HepG2 (cell line): ENCODE data around the gene IST1. TPM values are rescaled to one million over a fixed set of nuclear protein-coding genes. Genes with fewer than 3 reads are reported as not detected.

Source experiments
- GZF1 ChIP-seq: sonication (generic); formaldehyde crosslinking; IDR thresholded peaks from 2 replicates; pipeline ENCODE4 v1.5.1; 2020; ENCODE audit warnings: mild to moderate bottlenecking, missing genetic modification reagents
- HIC2 ChIP-seq: sonication (generic); formaldehyde crosslinking; IDR thresholded peaks from 2 replicates; pipeline ENCODE4 v1.9.0; 2022; ENCODE audit warnings: low read depth, missing genetic modification reagents
- MLXIP ChIP-seq: sonication (generic); formaldehyde crosslinking; IDR thresholded peaks from 2 replicates; pipeline ENCODE4 v1.9.0; 2021; ENCODE audit warnings: missing genetic modification reagents, borderline replicate concordance
- RERE ChIP-seq: IDR thresholded peaks from 2 replicates; pipeline ENCODE4 v1.6.1; 2016; ENCODE audit warnings: low read depth, missing genetic modification reagents, missing compliant biosample characterization
- SAFB2 ChIP-seq: sonication (generic); formaldehyde crosslinking; IDR thresholded peaks from 2 replicates; pipeline ENCODE4 v1.5.1; 2020; ENCODE audit warnings: missing genetic modification reagents, low read depth, mild to moderate bottlenecking, borderline replicate concordance
- STAT6 ChIP-seq: sonication (generic); formaldehyde crosslinking; IDR thresholded peaks from 2 replicates; pipeline ENCODE4 v1.4.0; 2020; ENCODE audit warnings: missing genetic modification reagents, mild to moderate bottlenecking, borderline replicate concordance
- ZNF280B ChIP-seq: sonication (generic); formaldehyde crosslinking; IDR thresholded peaks from 2 replicates; pipeline ENCODE4 v1.5.0; 2020; ENCODE audit warnings: missing genetic modification reagents, mild to moderate bottlenecking, borderline replicate concordance
- ZNF574 ChIP-seq: sonication (generic); formaldehyde crosslinking; IDR thresholded peaks from 2 replicates; pipeline ENCODE4 v1.4.0; 2020; ENCODE audit warnings: missing genetic modification reagents
- ZNF816 ChIP-seq: sonication (generic); formaldehyde crosslinking; IDR thresholded peaks from 2 replicates; pipeline ENCODE4 v1.8.0; 2022; ENCODE audit warnings: missing genetic modification reagents, mild to moderate bottlenecking, borderline replicate concordance
- polyA plus RNA-seq, 8 experiments: library from polyadenylated mRNA; depleted of rRNA in 3 of 8; stranded (reverse) in 7 of 8; unstranded in 1 of 8; fragments of >200 nt; fragmentation: Illumina TruSeq in 4 of 8; extraction: Trizol in 4 of 8; gene quantifications; 2 replicates each; pipeline versions ENCODE4 v1.2.1 to v1.2.3, GENCODE V29; 2011 to 2016; ENCODE audit warnings: low read depth in 4 of 8, missing spikeins in 1 of 8, mixed read lengths in 1 of 8; ENCODE audit not compliant: insufficient read depth in 1 of 8
- total RNA-seq, 5 experiments: library from RNA; depleted of rRNA; stranded (reverse); fragments of >200 nt; fragmentation: Illumina TruSeq; extraction: Trizol; gene quantifications; 2 replicates each; pipeline ENCODE4 v1.2.3, GENCODE V29; 2016; ENCODE audit warnings: low read depth in 1 of 5

IST1 gene
- total and polyA plus RNA-seq, 2 of the 13 experiments (the other 11 are each of a cell fraction or from before 2014, with no cell fraction given) = 346 to 415 TPM

- TF ChIP-seq MLXIP (CRISPR knock-in tag) (no peak), GZF1 (0 out of 2 replicates have a peak, but pooled peaks have one; percentile 51), HIC2 (0 out of 2 replicates have a peak, but pooled peaks have one; percentile 13), ZNF816 (CRISPR knock-in tag) (no peak), SAFB2 (CRISPR knock-in tag) (no peak), ZNF574 (CRISPR knock-in tag) (no peak), ZNF280B (CRISPR knock-in tag) (0 out of 2 replicates have a peak, but pooled peaks have one; percentile 9), STAT6 (CRISPR knock-in tag) (0 out of 2 replicates have a peak, but pooled peaks have one; percentile 6), RERE (CRISPR knock-in tag) (no peak)
Measured at GRCh38 chr16:71846431-71846830, 48.9 kb upstream of the IST1 start (continued).
